Measurements from ENCODE around the gene CDHR2.

The CDHR2 gene

DNA sequence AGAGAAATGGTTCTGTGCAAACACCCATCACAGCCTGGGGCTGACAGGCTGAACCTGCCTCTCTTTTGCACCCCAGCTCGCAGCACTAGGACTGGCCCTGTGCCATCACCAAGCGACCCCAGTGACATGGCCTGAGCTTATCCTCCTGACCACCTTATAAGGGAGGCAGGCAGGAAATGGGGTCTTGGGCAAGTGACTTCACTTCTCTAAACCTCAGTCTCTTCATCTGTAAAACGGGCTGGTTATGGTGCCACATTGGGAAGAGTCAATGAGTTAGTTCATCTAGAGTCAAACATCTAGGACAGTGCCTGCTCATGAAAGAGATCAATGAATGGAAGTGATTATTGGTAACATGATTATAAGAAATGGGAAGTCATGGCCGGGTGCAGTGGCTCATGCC lies 75.0 kb downstream of the CDHR2 start:
- no peak for DNase-seq

- DNase-seq, result no peak
These were observed 75.8 kb downstream of the CDHR2 start for GRCh38 chr5:176624938-176625337.

DNA sequence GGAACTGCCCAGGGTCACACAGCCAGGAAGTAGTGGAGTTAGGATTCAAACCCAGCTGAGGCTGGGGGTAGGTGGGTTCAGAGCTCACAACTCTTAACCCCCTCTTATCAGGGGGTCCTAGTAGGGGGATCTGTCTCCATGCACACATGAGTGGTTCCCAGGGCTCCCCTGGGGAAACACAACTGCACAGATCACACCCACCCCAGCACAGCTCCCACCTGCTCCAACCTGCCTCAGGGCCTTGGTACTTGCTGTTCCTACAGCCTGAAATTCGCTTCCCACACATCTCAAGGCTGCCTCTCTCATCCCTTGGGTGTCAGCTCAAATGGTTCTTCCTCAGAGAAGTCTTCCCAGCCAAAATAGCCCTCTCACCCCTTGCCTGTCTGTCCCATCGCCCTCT lies 76.4 kb downstream of the CDHR2 start:
- DNase-seq, result no peak

DNA sequence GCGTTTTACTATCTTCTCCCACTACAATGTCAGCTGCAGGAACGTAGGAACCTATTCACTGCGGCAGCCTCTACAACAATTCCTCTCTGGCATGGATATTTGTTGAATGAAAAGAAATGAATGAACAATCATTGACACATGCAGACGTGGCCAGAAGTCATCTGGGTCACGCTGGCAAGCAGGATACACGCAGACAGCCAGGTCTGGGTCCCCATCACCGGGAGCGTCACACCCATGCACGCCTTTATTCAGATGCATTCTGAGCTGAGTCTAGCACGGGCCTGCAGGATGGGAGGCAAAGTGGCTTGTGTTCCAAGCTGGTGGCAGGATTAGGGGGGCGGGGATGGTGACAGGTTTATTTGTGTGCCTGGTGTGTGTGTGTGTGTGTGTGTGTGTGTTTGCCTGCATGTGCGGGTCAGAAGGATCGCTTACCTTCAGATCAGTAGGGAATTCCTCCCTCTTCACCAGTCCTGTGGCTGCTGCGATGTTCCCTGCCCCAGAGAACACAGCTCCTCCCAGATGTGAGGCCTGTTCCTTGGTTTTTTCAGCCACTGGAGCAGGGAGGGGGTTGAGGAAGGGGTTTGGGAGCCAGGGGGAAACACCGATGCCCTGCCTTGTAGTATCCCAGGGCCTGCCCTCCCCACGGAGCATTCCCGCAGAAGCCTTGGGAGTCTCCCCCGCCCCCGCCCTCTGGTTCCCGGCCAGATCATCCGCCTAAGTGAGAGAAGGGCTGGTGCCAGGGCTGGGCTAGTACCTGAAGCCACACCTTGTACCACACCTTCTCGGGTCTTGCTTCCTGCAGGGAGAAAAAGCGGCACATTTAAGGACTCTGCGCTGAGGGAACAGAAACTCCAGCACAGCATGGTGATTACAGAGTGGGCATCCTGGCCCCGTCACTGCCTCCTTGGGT lies 77.1 kb downstream of the CDHR2 start:
- DNase-seq, result no peak

GRCh38 chr5:176626876-176627236 lies 77.7 kb downstream of the CDHR2 start:
- no peak for DNase-seq

DNA sequence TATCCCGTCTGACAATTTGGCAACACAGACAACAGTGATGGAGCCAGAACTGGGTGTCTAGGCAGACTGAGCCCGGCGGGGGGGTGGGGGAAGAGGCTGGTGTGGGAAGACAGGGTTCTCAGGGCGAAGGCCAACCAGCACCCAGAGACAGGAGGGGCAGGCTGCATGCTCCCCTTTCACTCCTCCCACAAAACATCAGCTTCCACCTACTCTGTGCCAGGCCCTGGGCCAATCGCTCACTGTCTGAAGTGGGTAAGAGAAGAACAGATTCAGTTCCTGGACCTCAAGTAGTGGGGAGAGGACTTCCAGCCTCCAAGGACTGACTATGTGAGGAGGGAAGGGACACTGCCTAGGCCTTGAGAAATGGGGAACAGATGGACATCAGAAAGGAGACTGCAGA lies 78.4 kb downstream of the CDHR2 start:
- no peak for DNase-seq

GRCh38 chr5:176628406-176629228 lies 79.5 kb downstream of the CDHR2 start:
- DNase-seq, result no peak

GRCh38 chr5:176629317-176629852 lies 80.2 kb downstream of the CDHR2 start:
- DNase-seq, result no peak

GRCh38 chr5:176629853-176630680 lies 80.9 kb downstream of the CDHR2 start, which contains the start of the genes EIF4E1B and SNCB:
TSS of gene EIF4E1B (plus strand) at chr5:176630675. CDS start at chr5:176642788, 12,113 bp downstream.
TSS of gene SNCB (minus strand) at chr5:176630534. CDS start at chr5:176629654, 880 bp downstream.
- peak; percentile 27 for DNase-seq

DNA sequence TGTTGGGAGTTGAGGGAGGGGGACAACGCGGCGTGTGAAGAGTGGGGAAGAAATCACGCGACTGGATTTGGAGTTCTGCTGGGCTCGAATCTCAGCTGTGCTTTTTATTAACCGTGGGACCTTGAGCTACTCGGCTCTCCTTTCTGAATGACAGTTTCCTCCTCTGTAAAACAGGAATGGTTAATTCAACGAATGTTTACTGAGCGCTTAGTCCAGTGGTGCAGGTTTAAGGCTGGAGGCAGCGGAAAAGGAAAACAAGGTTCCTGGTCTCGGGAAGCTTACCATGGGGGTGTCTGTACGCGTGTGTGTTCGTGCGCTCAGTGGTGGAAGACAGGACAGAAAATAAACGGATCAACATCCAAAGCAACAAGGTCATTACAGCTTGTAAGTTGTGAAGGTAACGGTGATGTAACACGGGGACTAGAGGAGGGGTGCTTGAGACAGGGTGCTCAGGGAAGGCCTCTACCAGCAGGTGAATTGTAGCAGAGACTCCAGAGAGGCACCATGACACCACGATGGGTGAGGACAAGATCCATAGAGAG lies 81.6 kb downstream of the CDHR2 start:
- no peak for DNase-seq

GRCh38 chr5:176631383-176632200 lies 82.5 kb downstream of the CDHR2 start:
- DNase-seq, result no peak

DNA sequence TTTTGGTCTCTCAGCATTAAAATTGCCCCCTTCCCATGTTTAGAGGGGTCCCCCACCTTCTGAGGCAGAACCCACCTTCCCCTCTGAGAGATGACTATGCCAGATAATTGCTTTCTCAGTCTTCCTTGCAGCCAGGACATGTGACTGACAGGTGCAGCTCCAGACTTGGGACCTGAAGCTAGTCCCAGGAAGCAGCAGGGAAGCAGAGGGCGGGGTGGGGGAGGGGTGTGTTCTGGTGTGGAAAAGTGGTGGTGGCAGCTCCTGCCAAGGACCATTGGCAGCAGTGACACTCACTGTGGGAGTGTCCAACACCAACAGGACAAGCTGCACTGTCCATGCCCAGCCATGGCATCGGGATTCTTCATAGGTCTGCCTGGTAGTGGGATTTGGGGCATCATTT lies 83.6 kb downstream of the CDHR2 start:
- DNase-seq, result no peak

- DNase-seq, result no peak
These were observed 84.5 kb downstream of the CDHR2 start for GRCh38 chr5:176633598-176633997.

GRCh38 chr5:176636426-176636825 lies 87.3 kb downstream of the CDHR2 start:
- no peak for DNase-seq

GRCh38 chr5:176637556-176637955 lies 88.4 kb downstream of the CDHR2 start:
- no peak for DNase-seq

DNA sequence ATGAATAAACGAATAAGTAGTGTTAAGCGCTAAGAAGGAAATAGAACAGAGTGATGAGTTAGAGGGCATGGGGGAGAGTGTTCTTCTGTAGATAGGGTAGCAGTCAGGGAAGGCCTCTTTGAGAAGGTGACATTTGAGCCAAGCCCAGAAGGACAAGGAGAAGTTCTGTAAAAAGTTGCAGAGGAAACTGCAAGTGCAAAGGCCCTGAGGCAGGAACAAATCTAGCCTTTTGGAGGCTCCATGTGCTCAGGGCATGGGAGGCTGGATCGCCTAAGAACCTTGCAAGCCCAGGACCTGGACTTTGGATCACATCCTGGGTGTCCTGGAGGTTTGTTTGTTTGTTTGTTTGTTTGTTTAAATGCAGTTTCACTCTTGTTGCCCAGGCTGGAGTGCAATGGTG lies 89.3 kb downstream of the CDHR2 start:
- DNase-seq, result no peak

DNA sequence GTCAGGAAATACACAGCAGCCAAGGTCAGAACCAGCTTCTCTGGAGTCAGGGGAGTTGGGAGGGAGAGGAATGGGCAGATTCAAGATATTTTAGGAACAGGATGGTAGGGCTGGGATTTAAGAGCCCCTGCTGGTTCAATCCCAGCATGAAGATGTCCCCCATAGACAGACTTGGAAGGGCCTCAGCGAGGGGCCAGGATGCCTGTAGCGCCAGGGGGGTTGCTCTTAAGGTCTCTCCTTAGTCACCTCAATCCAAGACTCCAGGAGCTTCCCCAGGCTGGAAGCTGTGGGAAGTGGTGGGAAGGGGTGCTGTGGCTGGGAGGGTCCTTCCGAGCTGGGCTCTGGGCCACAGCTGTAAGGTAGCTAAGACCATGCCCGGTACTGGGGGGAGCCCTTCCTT lies 90.1 kb downstream of the CDHR2 start:
- no peak for DNase-seq

- no peak for DNase-seq
These were observed 90.8 kb downstream of the CDHR2 start for GRCh38 chr5:176639981-176640380.

DNA sequence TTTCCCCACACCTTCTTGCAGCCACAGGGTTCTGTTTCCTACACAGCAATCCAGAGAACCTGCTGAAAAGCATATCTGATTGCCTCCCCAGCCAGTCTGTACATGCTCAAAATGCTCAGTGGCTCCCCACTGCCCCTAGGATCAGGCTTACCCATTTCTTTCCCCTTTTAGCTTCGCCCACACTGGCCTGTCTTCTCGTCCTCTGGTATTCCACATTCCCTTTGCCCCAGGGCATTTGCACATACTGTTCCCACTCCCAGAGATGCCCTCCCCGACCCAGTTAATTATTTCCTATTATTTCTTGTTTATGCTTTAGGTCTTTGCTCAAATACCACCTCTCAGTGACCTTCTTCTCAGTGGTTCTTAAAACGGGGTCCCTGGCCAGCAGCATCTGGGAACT lies 91.5 kb downstream of the CDHR2 start:
- no peak for DNase-seq

GRCh38 chr5:176642675-176643490 lies 93.7 kb downstream of the CDHR2 start:
- DNase-seq, result no peak

Measured in effector CD8-positive, alpha-beta T cell (primary cell).